GM19328 (cell line): ENCODE measurements around the gene SETD5.

ENCODE experiments used
- ATAC-seq: cut with Tn5 transposase; IDR thresholded peaks from one replicate; pipeline ENCODE4 v1.9.1; 2021; ENCODE audit warnings: mild to moderate bottlenecking, moderate library complexity; ENCODE audit not compliant: unreplicated experiment

SETD5 gene

GRCh38 chr3:9512456-9513045 is 115.1 kb downstream of the SETD5 start:
- no peak for ATAC-seq

DNA sequence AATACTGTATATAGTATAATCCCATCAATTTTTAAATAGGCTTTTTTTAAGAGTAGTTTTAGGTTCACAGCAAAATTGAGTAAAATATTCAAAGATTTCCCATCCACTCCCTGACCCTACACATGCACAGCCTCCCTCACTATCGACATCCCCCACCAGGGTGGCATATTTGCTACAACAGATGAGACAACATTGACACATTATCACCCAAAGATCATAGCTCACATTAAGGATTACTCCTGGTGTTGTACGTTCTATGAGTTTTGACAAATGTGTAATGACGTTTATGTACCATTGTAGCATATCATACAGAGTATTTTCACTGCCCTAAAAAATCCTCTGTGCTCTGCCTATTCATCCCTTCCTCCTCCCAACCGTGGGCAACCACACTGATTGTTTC is 116.9 kb downstream of the SETD5 start:
- no peak for ATAC-seq

DNA sequence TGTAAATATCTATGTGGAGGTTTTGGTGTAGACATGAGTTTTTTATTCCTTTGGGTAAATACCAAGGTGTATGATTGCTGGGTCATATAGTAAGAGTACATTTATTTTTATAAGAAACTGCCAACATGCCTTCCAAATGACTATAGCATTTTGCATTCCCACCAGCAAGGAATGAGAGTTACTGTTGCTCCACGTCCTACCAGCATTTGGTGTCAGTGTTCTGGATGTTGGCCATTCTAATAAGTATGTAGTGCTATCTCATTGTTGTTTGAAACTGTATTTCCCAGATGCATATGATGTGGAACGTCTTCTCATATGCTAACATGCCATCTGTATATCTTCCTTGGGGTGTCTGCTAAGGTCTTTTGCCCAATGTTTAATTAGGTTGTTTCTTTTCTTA is 117.5 kb downstream of the SETD5 start:
- ATAC-seq, result no peak

GRCh38 chr3:9525078-9525477 is 127.7 kb downstream of the SETD5 start:
- no peak for ATAC-seq
